Measurements from ENCODE around the gene CCNB2.
"Not testable (repeated sequence)": the region's sequence is repeated elsewhere in the genome, so short reads cannot be mapped to it uniquely, and the experiment has no call there.

The CCNB2 gene

GRCh38 chr15:59133929-59134427 lies 29.0 kb downstream of the CCNB2 start:
- DNase-seq, result no peak

DNA sequence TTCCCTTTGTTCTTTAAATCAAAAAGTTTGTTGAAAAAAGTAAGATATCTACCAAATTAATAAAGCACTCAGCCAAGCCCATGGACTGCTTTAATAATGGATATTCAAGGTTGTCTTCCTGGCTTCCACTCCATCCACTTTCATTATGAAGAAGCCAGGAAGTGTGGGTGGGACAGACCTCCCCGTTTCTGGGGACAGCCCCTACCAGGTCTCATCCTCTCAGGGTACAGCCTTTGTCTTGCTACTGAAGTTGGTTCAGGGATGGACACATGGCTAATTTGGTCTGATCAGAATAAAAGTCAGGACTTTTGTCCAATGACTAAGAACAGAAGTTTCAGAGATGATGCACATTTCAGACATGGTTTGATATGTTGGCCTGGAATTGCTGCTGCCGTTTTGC lies 32.6 kb downstream of the CCNB2 start:
- no peak for DNase-seq

DNA sequence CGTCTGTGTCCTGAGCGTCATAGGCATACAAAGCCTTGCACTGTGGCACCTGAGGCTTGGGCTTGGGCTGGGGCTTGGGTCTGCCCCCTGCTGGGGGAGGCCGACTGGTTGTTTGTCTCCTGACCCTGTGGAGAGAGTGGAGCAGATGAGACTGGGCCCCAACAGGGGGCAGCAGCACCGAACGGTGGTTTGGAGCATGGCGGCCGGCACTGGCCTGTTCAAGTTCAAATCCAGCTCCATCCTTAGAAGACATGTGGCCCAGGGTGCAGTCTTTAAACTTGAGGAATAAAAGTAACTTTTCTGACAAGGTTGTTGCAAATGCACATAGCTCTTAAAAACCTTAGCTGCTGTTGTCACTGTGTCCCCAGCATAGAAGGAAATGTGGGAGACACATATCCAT lies 33.3 kb downstream of the CCNB2 start:
- DNase-seq, result no peak

- DNase-seq, result no peak
Measured at GRCh38 chr15:59140422-59141226, 35.7 kb downstream of the CCNB2 start.

GRCh38 chr15:59143281-59143680 lies 38.3 kb downstream of the CCNB2 start:
- DNase-seq, result no peak

DNA sequence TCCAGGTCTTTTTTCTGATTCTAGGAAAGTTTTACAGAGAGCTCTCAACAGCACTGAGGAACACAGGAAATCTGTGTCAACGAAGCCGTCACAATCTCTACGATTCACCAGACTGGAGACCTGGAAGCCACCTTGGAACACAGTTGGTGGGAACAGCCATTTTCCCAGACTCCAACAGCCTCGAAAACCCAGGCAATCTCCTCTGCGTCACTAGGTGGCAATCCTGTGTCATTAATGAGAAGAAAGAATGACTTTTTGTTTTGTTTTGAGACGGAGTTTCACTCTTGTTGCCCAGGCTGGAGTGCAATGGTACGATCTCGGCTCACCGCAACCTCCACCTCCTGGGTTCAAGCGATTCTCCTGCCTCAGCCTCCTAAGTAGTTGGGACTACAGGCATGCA lies 39.6 kb downstream of the CCNB2 start:
- peak in 2 of 51 donors; percentile 6 to 23 for DNase-seq

- DNase-seq, result no peak
Measured at GRCh38 chr15:59147666-59148065, 42.7 kb downstream of the CCNB2 start.

DNA sequence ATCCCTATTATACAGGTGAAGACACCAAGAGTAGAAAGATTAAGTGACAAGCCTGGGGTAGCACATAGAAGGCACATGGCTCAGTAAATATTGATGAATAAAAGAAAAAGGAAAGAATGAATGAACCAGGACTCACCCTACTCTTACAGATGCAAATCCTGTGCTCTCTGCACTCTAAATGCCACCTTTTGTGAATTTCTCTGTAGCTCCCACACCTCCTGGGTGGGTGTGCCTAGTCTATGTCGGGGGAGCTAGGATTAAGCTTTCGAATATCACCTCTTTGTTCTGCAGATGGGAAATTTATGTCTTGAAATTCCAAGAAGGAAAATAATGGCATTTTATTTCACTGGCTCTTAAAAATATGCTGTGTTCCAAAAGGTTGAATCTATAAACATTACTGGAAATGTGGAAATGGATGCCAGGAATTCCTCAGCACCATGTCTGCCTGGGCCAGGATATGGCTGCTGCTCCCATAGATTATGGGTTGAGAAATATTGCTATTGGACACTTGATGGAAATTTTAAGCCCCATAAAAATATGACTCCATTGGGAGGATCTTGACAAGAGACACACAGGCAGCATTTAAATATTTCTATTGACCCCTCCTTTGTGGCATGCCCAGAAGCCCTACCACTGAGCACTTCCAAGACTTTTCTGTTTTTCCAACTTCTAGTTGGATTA lies 43.3 kb downstream of the CCNB2 start:
- DNase-seq, result no peak

GRCh38 chr15:59150185-59150584 lies 45.2 kb downstream of the CCNB2 start:
- peak in 2 of 51 donors; percentile 9 to 22 for DNase-seq

- DNase-seq, result no peak
Measured at GRCh38 chr15:59152694-59153450, 47.9 kb downstream of the CCNB2 start.

DNA sequence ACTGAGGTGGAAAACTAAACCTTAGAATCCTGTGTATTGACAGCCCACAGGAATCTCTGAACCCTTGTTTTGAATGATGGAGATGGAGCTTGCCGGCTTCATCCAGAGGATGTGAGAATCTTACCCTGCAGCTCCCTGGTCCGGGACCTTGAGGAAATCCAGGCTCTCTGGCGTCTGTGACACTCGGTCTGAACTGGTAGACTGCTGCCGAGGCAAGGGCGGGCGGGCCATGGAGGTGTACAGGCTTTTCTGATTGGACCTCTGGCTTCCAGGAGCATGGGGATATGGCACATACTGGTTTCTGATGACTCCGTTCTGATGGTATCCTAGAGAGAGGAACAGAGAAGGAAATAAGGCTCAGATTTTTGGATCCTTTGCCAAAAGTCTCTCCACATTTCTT lies 48.5 kb downstream of the CCNB2 start:
- no peak for DNase-seq

- DNase-seq, result no peak
Measured at GRCh38 chr15:59154243-59154642, 49.3 kb downstream of the CCNB2 start.

GRCh38 chr15:59155431-59155830 lies 50.5 kb downstream of the CCNB2 start:
- no peak for DNase-seq

DNA sequence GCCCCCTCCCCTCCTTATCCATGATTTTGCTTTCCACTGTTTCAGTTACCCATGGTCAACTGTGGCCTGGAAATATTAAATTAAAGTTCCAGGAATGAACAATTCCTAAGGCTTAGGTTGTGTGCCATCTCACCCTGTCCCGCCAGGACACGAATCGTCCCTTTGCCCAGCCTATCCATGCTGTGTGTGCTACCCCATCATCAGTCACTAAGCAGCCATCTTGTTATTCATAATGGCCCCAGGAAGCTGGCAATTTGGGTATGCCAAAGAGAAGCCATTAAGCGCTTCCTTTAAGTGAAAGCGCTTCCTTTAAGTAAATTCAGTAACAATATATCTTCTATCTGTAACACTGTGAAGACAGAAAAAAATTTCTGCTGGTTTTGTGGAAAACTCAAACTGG lies 52.5 kb downstream of the CCNB2 start:
- no peak for DNase-seq

DNA sequence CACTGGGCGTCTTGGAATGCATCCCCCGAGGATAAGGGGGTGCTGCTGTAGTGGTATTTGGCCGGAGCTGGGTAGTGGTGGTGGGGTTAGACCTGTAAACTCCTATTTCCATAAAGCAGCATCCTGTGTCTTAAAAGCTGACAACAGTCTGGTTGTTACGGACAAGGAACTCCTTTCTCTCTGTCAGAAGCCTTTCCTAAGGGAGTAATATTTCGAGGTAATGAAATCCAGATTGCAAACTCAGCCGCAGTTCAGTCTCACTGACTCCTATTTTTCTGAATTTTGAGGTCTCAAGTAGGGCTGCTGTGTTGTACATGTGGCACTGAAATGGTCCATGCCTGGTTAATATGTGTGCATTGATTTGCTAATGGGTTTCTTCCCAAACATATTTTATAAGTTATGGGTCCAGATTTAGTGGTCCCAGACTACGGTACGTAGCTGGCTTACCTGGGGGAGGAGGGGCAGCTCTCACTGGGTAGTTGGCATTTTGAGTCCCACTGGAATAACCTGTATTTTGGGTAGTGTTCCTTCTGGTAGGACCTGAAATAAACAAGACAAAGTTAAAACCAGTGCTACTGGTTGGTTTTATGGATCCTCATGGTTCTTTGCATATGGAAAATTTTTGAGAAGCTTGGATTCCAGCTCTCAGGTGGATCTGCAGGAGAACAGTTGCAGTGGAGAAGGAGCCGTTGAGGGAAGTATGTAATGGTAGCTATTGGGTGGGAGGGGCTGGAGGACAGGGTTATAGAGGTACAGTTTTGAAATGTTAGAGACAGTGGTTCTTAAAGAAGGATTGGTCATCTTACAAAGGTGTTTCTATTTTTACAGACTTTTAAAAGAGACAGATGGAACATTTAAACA lies 53.1 kb downstream of the CCNB2 start:
- no peak for DNase-seq

GRCh38 chr15:59158701-59159034 lies 53.7 kb downstream of the CCNB2 start:
- DNase-seq, result no peak

GRCh38 chr15:59159210-59159609 lies 54.3 kb downstream of the CCNB2 start:
- DNase-seq, result no peak

GRCh38 chr15:59160880-59161593 lies 56.1 kb downstream of the CCNB2 start:
- DNase-seq, result peak in 10 of 51 donors; percentile 8 to 21 (median 12)

GRCh38 chr15:59162080-59162479 lies 57.1 kb downstream of the CCNB2 start:
- not testable (repeated sequence) for DNase-seq

DNA sequence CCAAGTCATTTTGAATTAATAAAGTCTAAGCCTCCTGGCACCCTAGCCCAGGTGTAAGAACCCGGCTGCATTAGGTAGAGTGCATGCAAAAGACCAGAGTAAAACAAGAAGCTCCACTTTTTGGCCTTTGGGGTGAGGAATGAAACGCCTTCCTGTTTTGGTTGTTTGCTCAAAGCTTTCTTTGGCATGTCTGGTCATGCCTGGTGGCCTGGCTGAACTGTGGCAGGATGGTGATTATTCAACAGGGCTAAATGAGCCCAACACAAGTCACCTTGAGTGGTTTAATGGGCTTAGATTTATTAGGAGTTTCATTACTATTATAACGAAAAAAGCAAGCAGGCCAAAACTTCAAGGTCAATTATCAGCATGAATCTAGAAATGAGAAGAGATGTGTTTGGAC lies 60.8 kb downstream of the CCNB2 start:
- DNase-seq, result no peak

- no peak for DNase-seq
Measured at GRCh38 chr15:59166166-59166565, 61.2 kb downstream of the CCNB2 start.
